GM21447 (cell line): ENCODE measurements around the gene GARS1.

ENCODE experiments used
- ATAC-seq: cut with Tn5 transposase; IDR thresholded peaks from one replicate; pipeline ENCODE4 v1.9.1; 2021; ENCODE audit not compliant: unreplicated experiment

GARS1 gene

DNA sequence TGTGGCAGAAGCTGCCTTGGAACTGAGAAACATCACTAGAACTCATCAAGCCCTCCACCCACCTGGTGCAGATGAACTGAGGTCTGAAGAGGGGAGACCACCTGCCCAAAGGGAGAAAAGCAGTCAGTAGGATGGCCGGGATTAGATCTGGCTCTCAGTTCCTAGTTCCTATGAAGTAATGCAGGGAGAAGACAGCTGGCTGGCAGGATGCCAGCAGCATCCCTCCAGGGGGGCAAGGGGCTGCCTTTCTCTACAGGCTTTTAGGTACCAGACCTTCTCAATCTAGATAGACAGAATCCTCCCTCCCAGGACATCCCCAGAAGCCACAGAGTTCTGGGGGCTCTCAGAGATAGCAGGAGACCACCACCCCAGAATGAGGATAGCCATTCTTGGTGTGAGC, 79.7 kb downstream of the GARS1 start:
- no peak for ATAC-seq

DNA sequence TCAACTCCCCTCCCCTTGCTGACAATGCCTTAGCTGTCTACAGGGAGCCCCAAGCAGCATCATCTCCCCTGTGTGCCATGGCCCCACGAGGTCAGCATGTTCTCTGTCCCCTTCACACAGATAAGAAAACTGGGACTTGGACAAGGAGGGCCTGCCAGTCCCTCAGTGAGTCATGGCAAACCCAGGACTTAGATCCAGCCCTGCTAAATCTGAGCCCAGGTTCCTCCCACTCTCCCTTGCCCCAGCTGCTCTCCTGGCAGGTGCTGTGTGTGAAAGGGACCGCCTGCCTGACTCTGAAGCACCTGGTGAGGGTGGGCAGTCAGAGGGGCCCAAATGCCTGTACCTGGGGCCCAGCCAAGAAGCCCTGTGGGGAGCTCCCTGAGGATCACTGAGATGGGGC, 80.2 kb downstream of the GARS1 start:
- ATAC-seq = no peak

DNA sequence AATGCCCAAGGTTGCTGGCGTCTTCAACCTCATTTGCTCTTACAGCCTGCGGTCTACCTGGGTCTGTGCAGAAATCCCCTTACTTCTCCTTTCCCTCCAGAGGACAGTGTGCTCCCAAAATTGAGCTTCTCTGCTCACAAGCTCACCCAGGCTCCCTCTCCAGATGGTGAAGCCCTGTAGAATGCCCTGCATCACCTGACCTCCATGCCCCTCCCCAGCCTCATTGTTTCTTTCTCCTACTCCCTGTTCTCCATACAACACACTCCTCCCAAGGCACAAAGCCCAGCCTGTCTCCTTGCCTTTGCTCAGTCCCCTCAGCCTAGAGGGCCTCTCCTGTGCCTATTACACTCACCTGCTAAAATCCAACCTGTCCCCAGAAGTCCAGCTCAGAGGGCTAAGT, 84.1 kb downstream of the GARS1 start:
- no peak for ATAC-seq

DNA sequence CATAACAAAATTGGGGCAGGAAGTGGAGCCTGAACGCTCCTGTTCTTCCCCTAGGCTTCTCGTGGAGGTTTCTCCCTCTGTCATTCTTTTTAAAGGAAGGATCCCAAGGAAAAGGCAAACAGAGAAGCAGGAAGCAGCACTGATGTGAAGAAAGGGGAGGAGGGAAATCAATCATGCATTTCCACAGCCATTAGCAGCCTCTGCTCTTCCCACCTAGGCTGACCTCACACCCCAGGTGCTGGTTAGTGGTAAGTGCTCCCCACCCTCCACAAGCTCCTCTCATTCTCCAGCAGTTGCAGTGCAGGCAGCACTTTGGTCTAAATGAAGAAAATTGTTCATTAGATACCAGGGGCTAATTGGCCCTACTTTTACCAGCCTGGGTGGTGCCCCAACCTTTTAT, 85.0 kb downstream of the GARS1 start:
- ATAC-seq = no peak

DNA sequence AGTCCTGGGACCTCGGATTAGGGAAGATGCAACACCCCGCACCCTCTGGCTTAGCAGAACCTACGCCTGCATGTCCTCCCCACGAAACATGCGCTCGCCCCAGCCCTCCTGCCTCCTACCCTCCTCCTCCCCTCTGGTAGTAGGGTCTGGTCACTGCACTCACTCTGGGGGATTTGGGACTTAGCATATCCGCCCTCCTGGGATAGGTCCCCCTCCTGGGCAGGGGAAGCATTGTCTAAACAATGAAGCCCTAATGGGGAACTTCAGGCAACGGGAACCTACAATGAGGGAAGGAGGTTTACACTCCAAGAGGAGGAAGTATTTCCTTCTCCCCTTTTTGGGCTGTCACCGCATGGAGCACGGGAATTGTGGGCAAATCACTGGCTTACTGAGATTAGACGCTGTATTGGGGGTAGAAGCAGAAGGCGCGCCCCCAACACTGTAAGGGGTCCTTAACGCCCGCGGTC, 86.7 kb downstream of the GARS1 start:
- ATAC-seq = no peak

DNA sequence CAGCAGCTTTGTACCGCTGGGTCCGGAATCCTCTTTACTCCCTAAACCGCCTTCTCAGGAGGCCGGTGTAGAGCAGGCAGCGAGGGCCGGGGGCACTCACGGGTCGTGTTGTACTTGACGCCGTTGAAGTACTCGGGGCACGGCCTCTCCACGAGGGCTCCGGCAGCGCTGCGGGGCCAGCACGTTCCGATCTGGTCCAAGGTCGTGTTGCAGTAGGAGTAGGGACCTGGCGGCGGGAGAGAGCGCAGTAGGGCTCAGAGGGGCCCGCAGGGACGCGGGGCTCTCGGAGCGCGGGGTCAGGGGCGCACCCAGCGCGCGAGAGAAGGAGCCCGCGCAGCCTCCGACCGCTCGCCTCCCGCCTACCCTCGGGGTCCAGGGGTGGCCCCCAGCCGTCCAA, 87.1 kb downstream of the GARS1 start:
- ATAC-seq = no peak

DNA sequence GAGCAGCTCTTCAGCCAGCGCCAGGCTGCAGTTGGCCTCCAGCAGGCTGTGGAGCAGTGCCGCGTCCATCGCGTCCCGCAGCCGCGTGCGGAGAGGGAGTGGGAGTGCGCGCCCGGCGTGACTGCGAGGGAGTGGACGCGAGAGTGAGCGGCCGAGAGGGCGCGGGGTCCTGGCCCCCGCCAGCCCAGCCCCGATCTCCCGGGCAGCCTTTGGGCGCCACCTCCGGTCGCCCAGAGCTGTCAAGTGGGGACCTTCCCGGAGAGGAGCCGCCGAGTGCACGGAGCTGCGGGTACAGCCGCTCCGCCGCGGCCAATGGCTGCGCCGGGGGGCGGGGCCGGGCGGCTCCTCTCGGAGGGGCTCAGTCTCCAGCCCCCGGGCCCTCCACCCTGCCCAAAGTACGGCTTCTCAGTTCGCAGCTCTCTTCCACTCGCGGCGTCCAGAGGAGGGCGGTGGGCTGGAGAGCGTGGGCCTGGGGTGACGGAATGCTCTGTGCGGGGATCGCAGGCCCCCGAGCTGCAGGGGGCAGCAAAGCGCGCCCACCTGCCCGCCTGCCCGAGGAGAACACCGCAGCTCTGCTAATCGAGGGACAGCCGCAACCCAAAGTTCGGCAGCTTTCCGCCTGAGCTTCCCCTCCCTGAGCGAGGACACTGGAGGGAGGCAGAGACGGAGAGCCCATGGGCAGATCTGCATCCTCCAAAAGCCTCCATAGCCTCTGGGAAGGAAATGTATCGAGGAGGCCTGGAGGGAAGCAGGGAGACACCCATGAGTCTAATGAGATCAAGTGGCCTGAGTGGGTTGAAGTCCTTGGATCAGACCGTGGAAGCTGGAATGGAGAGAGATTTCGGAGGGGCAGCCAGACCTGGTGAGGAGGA, 87.8 kb downstream of the GARS1 start, which contains the start of gene CRHR2:
Gene CRHR2 (minus strand): TSS at position 245 of the 872 bp plus-strand sequence. CDS start 176 bp downstream, at position 69.
- ATAC-seq = no peak

DNA sequence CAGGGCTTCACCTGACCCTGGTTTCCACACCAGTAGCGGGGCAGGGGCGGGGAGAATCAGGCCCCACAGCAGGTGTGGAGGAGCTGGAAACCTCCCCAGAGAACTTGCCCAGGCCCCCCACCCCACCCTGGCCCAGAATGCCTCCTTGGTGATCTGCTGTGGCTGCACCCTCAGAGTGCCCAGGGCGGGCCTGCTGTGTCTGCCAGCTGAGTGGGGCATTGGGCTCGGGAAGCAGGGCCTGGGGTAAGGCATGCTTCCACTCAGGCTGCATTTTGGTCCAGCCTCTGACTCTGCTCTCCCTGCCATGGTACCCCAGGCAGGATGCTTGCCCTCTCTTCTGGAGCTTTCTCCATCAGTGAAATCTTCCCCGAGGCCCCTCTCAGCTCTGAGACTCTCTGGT, 88.6 kb downstream of the GARS1 start:
- no peak for ATAC-seq
